ENCODE results near the gene LRRC8E.
"Not testable (repeated sequence)": the region's sequence is repeated elsewhere in the genome, so short reads cannot be mapped to it uniquely, and the experiment has no call there.

The LRRC8E gene

GRCh38 chr19:7855426-7856108 lies 32.7 kb upstream of the LRRC8E start:
- no peak for DNase-seq (ENCODE audit: extremely low read depth, low read depth)
- H3K4me3 ChIP-seq (replicated peaks; ENCODE audit: low read depth, low read length): no peak overlapping the region
- TF ChIP-seq CTCF (IDR thresholded peaks at IDR 0.05; ENCODE audit: low read depth, low read length, missing control alignments): no peak

GRCh38 chr19:7856109-7856591 lies 32.2 kb upstream of the LRRC8E start:
- TF ChIP-seq CTCF (IDR thresholded peaks at IDR 0.05; ENCODE audit: low read depth, low read length, missing control alignments): no peak
- no peak overlapping the region for H3K4me3 ChIP-seq (replicated peaks; ENCODE audit: low read depth, low read length)
- DNase-seq (ENCODE audit: extremely low read depth, low read depth): no peak

DNA sequence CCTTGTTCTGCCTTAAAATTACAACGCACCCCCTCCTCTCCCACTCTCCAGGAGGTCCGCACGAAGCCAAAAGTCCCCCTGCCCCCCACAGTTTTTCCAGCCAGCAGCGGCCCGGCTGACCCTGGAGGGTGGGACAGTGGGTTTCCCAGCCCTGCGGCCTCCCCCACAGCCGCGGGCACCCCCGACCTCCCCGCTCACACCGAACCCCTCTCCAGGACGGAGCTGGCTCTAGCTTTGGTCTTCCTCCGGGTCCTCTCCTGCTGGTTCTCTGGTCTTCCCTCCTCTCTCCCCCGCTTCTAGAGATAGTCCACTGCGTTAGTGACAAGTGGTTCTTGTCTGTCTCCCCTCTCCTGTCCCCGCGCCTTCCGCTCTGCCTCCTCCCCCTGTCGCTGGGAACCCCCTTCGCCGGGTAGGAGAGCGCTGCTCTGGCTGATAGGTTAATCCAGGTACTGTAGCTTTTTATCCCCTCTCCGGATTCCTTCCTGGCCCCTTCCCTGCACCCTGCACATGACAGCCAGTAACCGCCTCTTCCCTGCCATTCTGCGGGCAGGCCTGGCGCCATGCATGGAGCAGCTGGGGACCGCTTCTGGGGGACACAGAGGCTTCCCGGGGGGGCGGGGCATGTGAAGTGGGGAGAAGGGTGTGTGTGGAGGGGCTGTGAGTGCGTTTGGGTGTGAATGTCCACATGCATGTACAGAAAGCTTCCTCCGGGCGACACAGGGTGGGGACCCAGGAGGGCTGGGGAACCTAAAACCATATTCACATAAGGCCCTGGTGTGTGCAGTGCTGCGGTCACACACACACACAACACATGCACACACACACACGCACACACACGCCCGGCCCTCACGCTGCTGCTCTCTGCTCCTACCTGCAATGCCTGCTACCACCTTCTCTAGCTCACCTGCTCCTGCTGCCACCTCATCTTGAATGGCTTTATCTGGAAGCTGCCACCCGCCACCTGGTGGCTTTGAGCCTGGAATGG lies 31.3 kb upstream of the LRRC8E start:
- no peak for TF ChIP-seq CTCF (IDR thresholded peaks at IDR 0.05; ENCODE audit: low read depth, low read length, missing control alignments)
- DNase-seq (ENCODE audit: extremely low read depth, low read depth): no peak
- no peak overlapping the region for H3K4me3 ChIP-seq (replicated peaks; ENCODE audit: low read depth, low read length)

GRCh38 chr19:7857727-7858108 lies 30.6 kb upstream of the LRRC8E start:
- no peak for TF ChIP-seq CTCF (IDR thresholded peaks at IDR 0.05; ENCODE audit: low read depth, low read length, missing control alignments)
- H3K4me3 ChIP-seq (replicated peaks; ENCODE audit: low read depth, low read length): no peak overlapping the region
- DNase-seq (ENCODE audit: extremely low read depth, low read depth): no peak

DNA sequence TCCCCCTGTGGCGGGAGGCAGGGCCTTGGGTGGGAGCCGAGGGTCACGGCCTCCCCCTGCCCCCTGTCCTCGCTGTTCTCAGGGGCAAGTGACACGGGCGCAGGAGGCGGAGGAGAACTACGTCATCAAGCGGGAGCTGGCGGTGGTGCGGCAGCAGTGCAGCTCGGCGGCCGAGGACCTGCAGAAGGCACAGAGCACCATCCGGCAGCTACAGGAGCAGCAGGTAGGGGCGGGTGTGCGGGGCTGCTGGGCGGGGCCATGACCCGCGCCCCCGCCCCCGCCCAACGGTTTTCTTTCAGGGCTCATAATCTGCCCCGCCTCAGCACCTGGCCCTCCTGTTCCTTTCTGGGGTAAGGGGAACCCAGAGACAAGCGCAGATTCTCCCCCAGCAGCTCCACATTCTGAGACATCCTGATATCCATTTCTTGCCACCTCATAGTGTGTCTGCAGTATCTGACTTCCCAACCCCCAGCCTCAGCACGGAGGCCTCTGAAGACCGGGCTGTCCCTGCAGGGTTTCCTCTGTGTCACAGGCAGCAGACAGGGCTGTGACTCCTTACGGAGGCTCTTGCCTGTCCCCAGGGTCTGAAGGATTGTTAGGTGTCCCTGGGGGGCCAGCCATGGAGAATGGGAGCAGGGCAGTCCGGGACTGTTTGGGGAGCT lies 30.1 kb upstream of the LRRC8E start:
- H3K4me3 ChIP-seq (replicated peaks; ENCODE audit: low read depth, low read length): no peak overlapping the region
- TF ChIP-seq CTCF (IDR thresholded peaks at IDR 0.05; ENCODE audit: low read depth, low read length, missing control alignments): no peak
- DNase-seq (ENCODE audit: extremely low read depth, low read depth): no peak

DNA sequence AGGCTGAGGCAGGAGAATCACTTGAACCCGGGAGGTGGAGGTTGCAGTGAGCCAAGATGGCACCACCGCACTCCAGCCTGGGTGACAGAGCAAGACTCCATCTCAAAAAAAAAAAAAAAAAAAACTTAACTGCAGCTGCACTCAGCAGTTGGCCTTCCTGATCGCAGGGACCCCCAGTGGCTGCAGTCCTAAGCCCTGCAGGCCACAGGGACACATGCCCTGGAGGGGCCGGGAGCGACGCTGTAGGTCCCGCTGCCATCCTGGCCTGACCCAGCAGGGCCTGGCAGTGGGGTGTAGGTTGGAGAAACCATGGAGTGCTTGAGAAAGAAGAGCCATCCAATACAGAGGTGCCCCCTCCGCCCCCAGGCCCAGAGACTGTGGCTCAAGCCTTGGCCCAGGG lies 29.2 kb upstream of the LRRC8E start:
- not testable (repeated sequence) for H3K4me3 ChIP-seq (replicated peaks; ENCODE audit: low read depth, low read length); DNase-seq (ENCODE audit: extremely low read depth, low read depth)
